Activated CD8-positive, alpha-beta memory T cell treated with anti-CD3 and anti-CD28 coated beads for 4 hours (primary cell): ENCODE measurements around the gene PAEP.

Experiments
- DNase-seq, 2 donors: peaks; one replicate each; pipeline ENCODE4 v3.0.0-alpha.2; 2020; ENCODE audit warnings: low read depth in 2 of 2

PAEP gene

DNA sequence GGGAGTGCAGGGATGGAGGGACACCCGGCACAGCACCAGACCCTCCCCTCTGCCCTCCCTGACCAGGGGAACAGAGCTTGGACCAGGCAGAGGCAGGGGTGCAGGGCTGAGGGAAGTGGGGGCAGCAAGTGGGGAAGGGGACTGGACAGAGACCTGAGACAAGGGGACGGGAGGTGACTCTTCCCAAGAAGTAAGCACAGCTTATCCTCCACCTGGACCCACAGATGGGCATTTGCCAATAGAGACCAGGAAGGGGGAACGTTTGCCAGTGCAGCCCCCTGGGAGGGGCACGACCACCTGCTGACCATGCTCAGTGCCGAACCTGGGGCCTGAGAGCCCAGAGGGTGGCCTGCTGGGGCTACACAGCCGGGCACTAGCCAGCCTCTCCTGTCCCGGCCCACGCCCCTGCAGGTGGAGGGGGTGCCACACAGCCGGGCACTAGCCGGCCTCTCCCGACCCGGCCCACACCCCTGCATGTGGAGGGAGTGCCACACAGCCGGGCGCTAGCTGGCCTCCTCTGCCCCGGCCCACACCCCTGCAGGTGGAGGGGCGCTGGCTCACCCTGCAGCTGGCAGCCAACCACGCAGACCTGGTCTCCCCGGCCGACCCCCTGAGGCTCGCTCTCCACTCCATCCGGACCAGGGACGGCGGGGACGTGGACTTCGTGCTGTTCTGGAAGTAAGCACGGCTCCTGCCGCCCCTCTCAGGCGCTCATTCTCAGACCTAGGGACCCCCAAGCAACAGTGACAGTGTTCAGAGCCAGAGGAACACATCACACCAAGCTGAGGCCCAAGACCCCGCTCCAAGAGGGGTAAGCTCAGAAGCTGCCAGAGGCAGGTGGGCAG lies 53.5 kb downstream of the PAEP start:
- no peak for DNase-seq

DNA sequence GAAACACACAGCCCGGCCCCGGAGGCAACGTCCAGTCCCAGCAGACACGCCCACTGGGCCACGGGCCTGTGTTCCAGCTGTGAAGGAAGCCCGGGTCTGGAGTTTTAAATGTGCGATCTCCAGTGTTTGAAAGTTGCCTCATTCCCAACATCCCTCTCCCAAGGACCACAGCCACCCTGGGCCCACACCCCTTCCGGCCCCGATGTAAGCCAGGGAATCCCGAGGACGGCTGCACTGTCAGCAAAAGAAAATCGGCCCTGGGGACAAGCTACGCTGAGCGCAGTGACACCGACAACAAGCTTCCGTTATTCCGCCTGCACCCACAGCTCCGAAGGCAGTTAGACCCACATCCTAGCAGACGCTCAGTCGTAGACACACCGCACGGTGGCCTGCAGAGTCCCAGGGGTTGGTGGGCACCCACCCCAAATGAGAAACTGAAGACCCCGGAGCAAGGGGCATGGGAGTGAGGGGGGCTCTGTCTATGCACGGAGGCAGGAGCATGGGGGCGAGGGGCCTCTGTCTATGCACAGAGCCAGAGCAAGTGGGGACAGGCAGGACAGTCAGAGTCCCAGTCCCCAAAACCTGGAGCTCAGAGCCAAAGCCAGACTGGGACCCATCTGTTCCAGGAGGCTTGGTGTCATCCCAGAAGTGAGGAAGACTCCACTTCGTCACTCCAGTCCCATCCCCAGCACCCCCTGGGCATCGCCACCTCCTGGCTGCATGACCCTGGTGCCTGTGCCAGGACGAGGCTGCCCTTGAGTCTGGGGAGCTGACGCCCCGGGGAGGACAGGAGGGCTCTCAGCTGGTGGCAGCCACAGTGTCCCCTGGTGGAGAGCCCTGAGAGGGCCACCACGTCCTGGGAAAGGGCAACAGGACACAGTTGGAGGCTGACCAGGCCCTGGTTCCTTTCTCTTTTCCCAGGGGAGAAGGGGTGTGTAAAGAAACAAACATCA lies 54.4 kb downstream of the PAEP start:
- no peak for DNase-seq
